AG10803 (cell line): ENCODE results near the gene RUBCN.
"Not testable (repeated sequence)": the region's sequence is repeated elsewhere in the genome, so short reads cannot be mapped to it uniquely, and the experiment has no call there.

Source experiments
- DNase-seq: peaks from one replicate; pipeline ENCODE4 v3.0.0; 2010; ENCODE audit warnings: low read depth
- H3K4me3 ChIP-seq: 2 replicates; pipeline ENCODE4 v1.5.1; 2011; ENCODE audit warnings: mild to moderate bottlenecking, low read length, control low read depth
- TF ChIP-seq, protein P1 (sequence below): conservative IDR thresholded peaks from 2 replicates; pipeline ENCODE4 v1.5.1; 2011; ENCODE audit warnings: mild to moderate bottlenecking, low read length, control low read depth, inconsistent platforms

RUBCN gene

GRCh38 chr3:197718891-197719290, 17.8 kb downstream of the RUBCN start:
- peak; percentile 71 for DNase-seq
- TF ChIP-seq, protein P1, sequence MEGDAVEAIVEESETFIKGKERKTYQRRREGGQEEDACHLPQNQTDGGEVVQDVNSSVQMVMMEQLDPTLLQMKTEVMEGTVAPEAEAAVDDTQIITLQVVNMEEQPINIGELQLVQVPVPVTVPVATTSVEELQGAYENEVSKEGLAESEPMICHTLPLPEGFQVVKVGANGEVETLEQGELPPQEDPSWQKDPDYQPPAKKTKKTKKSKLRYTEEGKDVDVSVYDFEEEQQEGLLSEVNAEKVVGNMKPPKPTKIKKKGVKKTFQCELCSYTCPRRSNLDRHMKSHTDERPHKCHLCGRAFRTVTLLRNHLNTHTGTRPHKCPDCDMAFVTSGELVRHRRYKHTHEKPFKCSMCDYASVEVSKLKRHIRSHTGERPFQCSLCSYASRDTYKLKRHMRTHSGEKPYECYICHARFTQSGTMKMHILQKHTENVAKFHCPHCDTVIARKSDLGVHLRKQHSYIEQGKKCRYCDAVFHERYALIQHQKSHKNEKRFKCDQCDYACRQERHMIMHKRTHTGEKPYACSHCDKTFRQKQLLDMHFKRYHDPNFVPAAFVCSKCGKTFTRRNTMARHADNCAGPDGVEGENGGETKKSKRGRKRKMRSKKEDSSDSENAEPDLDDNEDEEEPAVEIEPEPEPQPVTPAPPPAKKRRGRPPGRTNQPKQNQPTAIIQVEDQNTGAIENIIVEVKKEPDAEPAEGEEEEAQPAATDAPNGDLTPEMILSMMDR: no peak

GRCh38 chr3:197714251-197714650, 22.5 kb downstream of the RUBCN start:
- no peak overlapping the region for H3K4me3 ChIP-seq
- TF ChIP-seq, protein P1: no peak
- DNase-seq: no peak

More at GRCh38 chr3:197718891-197719290, 17.8 kb downstream of the RUBCN start:
- H3K4me3 ChIP-seq: no peak overlapping the region

DNA sequence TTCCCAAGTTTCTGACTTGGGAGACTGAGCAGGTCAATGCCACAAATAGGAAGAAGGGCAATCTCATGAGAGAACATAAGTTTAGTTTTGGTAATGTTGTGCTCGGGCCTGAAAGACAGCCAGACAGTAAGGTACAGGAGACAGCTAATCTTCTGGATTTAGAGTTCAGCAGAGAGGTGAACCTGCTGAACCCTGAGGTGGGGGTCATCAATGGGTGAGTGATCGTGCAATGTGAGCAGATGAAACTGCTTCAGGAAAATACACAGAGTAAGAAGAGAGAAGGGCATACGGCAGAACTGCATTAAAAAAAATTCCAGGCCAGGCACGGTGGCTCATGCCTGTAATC, 23.3 kb downstream of the RUBCN start:
- TF ChIP-seq, protein P1: no peak
- no peak for DNase-seq
- no peak overlapping the region for H3K4me3 ChIP-seq

DNA sequence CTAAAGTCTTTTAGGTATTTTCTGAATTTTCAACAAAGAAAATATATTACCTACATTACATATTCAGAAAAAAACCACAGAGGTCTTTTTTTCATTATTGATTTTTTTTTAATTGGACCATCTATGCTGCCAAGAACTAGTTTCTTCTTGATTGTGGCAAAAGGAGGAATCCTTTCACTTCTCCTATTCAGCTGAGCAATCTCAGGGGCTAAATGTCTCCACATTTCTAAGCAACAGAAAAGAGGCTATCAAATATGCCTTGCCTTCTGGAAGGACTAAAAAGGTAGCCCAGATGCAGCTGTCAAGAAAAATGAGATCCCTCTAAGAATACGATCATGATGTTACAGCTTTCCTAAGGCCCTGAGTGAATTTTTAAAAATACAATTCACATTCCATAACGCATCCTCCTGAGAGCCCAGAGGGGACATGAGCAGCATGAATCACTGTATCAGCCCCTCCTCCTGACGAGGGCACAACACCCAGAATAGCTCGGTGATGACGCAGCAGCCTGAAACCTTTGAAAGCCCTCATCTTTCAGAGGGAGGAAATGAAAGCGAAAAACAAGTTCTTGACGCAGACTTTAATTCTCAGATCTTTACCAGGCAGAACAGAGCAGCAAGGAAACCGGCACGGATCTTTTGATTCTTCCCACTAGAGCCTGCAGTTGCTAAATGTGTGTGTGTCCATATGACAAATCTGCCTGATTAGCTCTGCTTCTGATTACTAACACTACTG, 24.6 kb downstream of the RUBCN start:
- peak overlapping the region; percentile 70 for H3K4me3 ChIP-seq
- DNase-seq: peak; percentile 95
- TF ChIP-seq, protein P1: no peak

DNA sequence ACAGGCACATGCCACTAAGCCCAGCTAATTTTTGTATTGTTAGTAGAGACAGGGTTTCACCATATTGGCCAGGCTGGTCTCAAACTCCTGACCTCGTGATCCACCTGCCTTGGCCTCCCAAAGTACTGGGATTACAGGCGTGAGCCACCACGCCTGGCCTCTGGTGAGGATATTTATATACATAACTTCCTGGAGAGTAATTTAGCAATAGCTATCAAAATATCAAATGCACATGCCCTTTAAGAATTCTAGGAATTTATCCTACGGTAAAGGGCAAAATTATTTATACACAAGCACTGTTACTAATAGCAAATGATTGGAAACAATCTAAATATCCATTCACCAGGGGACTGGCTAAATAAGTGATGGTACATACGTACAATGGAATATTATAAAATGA, 25.7 kb downstream of the RUBCN start:
- DNase-seq: peak; percentile 16
- H3K4me3 ChIP-seq: not testable (repeated sequence)

- TF ChIP-seq, protein P1: no peak
- no peak for DNase-seq
- no peak overlapping the region for H3K4me3 ChIP-seq
Observed at GRCh38 chr3:197709135-197709534, 27.6 kb downstream of the RUBCN start.

DNA sequence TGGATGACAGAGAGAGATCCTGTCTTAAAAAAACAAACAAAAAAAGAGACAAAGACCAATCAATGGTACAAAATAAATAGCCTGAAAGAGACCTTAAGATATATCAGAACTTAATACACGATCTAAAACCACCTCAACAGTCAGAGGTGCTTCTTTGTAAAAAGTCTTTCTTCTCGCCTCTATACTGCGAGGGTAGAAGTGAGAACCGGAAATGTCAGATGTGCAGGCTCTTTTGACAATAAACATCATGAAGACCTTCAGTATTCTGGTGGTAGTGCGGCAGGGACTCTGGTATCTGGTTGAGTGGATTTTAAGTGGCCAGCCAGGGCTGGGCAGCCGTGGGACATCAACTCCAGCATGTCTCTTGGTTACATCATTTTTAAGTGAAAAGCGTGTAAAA, 30.0 kb downstream of the RUBCN start:
- no peak overlapping the region for H3K4me3 ChIP-seq
- TF ChIP-seq, protein P1: no peak
- DNase-seq: no peak

GRCh38 chr3:197701841-197702240, 34.9 kb downstream of the RUBCN start:
- no peak overlapping the region for H3K4me3 ChIP-seq
- TF ChIP-seq, protein P1: no peak
- no peak for DNase-seq
